Stimulated activated CD4-positive, alpha-beta T cell treated with anti-CD3 and anti-CD28 coated beads, TNF-alpha, amount 100 ng/mL, for 24 hours (primary cell): Measurements from ENCODE around the gene POFUT2.

Experiments used
- DNase-seq, 3 experiments: peaks; one replicate each; pipeline ENCODE4 v3.0.0-alpha.2; 2020; ENCODE audit warnings: low read depth in 3 of 3

The POFUT2 gene

GRCh38 chr21:45283035-45283610 lies 4.6 kb downstream of the POFUT2 start:
- DNase-seq = no peak

GRCh38 chr21:45282283-45283034 lies 5.2 kb downstream of the POFUT2 start:
- DNase-seq = no peak

GRCh38 chr21:45281411-45282282 lies 6.0 kb downstream of the POFUT2 start:
- no peak for DNase-seq

- DNase-seq = no peak
These were observed 6.7 kb downstream of the POFUT2 start for GRCh38 chr21:45280969-45281368.

GRCh38 chr21:45280178-45280821 lies 7.4 kb downstream of the POFUT2 start:
- DNase-seq = no peak

- DNase-seq = no peak
These were observed 8.1 kb downstream of the POFUT2 start for GRCh38 chr21:45279446-45280177.

GRCh38 chr21:45278156-45278911 lies 9.4 kb downstream of the POFUT2 start:
- DNase-seq = no peak

- DNase-seq = no peak
These were observed 10.3 kb downstream of the POFUT2 start for GRCh38 chr21:45277101-45278045.

GRCh38 chr21:45276596-45276995 lies 11.1 kb downstream of the POFUT2 start:
- DNase-seq = no peak

GRCh38 chr21:45270306-45270821 lies 17.3 kb downstream of the POFUT2 start:
- no peak for DNase-seq

- no peak for DNase-seq
These were observed 17.8 kb downstream of the POFUT2 start for GRCh38 chr21:45269861-45270260.

GRCh38 chr21:45267390-45267760 lies 20.3 kb downstream of the POFUT2 start:
- no peak for DNase-seq

- peak in 2 of 3 experiments; percentile 8 to 44 for DNase-seq
These were observed 20.9 kb downstream of the POFUT2 start for GRCh38 chr21:45266518-45267389.

- no peak for DNase-seq
These were observed 21.8 kb downstream of the POFUT2 start for GRCh38 chr21:45265721-45266517.

GRCh38 chr21:45264912-45265515 lies 22.7 kb downstream of the POFUT2 start:
- no peak for DNase-seq

GRCh38 chr21:45264146-45264911 lies 23.4 kb downstream of the POFUT2 start:
- DNase-seq = no peak
